GM23338 (cell line): ENCODE data around the gene KRT222. TPM values are rescaled to one million over a fixed set of nuclear protein-coding genes. Genes with fewer than 3 reads are reported as not detected.

Experiments used
- ATAC-seq: fragments of 200-7000 bp; cut with Tn5 transposase; 3 replicates; pipeline ENCODE4 v1.9.1; 2020
- DNase-seq: peaks from one replicate; pipeline ENCODE4 v3.0.0-alpha.2; 2015; ENCODE audit warnings: low spot score
- H2AFZ ChIP-seq: fragments of 200-600 bp; sonication (generic); 2 replicates; pipeline ENCODE4 v1.8.0; 2016; ENCODE audit warnings: antibody characterized with exemption, mild to moderate bottlenecking, moderate library complexity
- H3F3A ChIP-seq: fragments of 200-600 bp; sonication (generic); replicated peaks from 2 replicates; pipeline ENCODE4 v1.8.0; 2017; ENCODE audit warnings: antibody characterized with exemption, mixed run types, low read depth
- H3K27ac ChIP-seq: fragments of 200-600 bp; sonication (generic); 2 replicates; pipeline ENCODE4 v1.6.1; 2016; ENCODE audit warnings: low read depth
- H3K27me3 ChIP-seq: fragments of 200-600 bp; sonication (generic); 2 replicates; pipeline ENCODE4 v1.8.0; 2016; ENCODE audit warnings: mild to moderate bottlenecking, mixed run types, moderate library complexity; ENCODE audit not compliant: insufficient read depth
- H3K36me3 ChIP-seq: fragments of 200-600 bp; sonication (generic); 2 replicates; pipeline ENCODE4 v1.8.0; 2016; ENCODE audit warnings: mild to moderate bottlenecking; ENCODE audit not compliant: insufficient read depth
- H3K4me1 ChIP-seq: fragments of 200-600 bp; sonication (generic); 2 replicates; pipeline ENCODE4 v1.8.0; 2016; ENCODE audit warnings: mild to moderate bottlenecking, moderate library complexity; ENCODE audit not compliant: insufficient read depth
- H3K4me2 ChIP-seq: fragments of 200-600 bp; sonication (generic); 2 replicates; pipeline ENCODE4 v1.7.1; 2017; ENCODE audit warnings: mixed run types
- H3K4me3 ChIP-seq: fragments of 200-600 bp; sonication (generic); 2 replicates; pipeline ENCODE4 v1.6.1; 2016; ENCODE audit warnings: mixed run types
- H3K79me2 ChIP-seq: fragments of 200-600 bp; sonication (generic); replicated peaks from 2 replicates; pipeline ENCODE4 v1.8.0; 2017; ENCODE audit warnings: mild to moderate bottlenecking; ENCODE audit not compliant: insufficient read depth
- H3K9me2 ChIP-seq: fragments of 200-600 bp; sonication (generic); 2 replicates; pipeline ENCODE4 v1.8.0; 2017; ENCODE audit not compliant: insufficient read depth
- H4K20me1 ChIP-seq: fragments of 200-600 bp; sonication (generic); replicated peaks from 2 replicates; pipeline ENCODE4 v1.8.0; 2017; ENCODE audit warnings: mild to moderate bottlenecking; ENCODE audit not compliant: insufficient read depth
- H3K27ac Mint-ChIP-seq: 2 replicates; pipeline ENCODE4 v1.8.0; 2020; ENCODE audit warnings: inconsistent platforms, mild to moderate bottlenecking, moderate library complexity, mixed read lengths
- H3K27me3 Mint-ChIP-seq: 3 replicates; pipeline ENCODE4 v1.8.0; 2022; ENCODE audit warnings: low read depth, mild to moderate bottlenecking, moderate library complexity, mixed read lengths, inconsistent platforms; ENCODE audit not compliant: insufficient read depth, poor library complexity
- H3K36me3 Mint-ChIP-seq: 3 replicates; pipeline ENCODE4 v1.8.0; 2021; ENCODE audit warnings: low read depth, mild to moderate bottlenecking, inconsistent platforms, moderate library complexity, mixed read lengths
- H3K4me1 Mint-ChIP-seq: 3 replicates; pipeline ENCODE4 v1.8.0; 2020; ENCODE audit warnings: mild to moderate bottlenecking, inconsistent platforms, mixed read lengths
- H3K4me3 Mint-ChIP-seq: 3 replicates; pipeline ENCODE4 v1.8.0; 2021; ENCODE audit warnings: moderate library complexity, mild to moderate bottlenecking, inconsistent platforms, mixed read lengths
- H3K9me3 Mint-ChIP-seq: 3 replicates; pipeline ENCODE4 v1.8.0; 2020; ENCODE audit warnings: moderate library complexity, mild to moderate bottlenecking, inconsistent platforms, mixed read lengths
- CREB1 ChIP-seq: fragments of 250-450 bp; sonication (Bioruptor Pico); IDR thresholded peaks from 2 replicates; pipeline ENCODE4 v1.5.0; 2020; ENCODE audit warnings: low read depth, mild to moderate bottlenecking, moderate library complexity
- EZH2phosphoT487 ChIP-seq: fragments of 200-600 bp; sonication (generic); IDR thresholded peaks from one replicate; pipeline ENCODE4 v1.8.1; 2018; ENCODE audit warnings: antibody characterized with exemption; ENCODE audit not compliant: unreplicated experiment
- STAT1 ChIP-seq: IDR thresholded peaks from one replicate; pipeline ENCODE4 v1.6.1; 2016; ENCODE audit warnings: antibody characterized with exemption; ENCODE audit not compliant: unreplicated experiment
- ZNF331 ChIP-seq: fragments of 250-450 bp; sonication (Bioruptor Pico); IDR thresholded peaks from 2 replicates; pipeline ENCODE4 v1.5.0; 2020; ENCODE audit warnings: low read depth, mild to moderate bottlenecking, moderate library complexity
- polyA plus RNA-seq: library from polyadenylated mRNA; unstranded; fragments of >200 nt; fragmentation: Nextera tagmentation; extraction: Ambion mirVana; gene quantifications from 2 replicates; pipeline ENCODE4 v1.2.1, GENCODE V29; 2016
- total RNA-seq: library from RNA; depleted of rRNA; stranded (reverse); fragments of >200 nt; shearing (Covaris generic); gene quantifications from 2 replicates; pipeline ENCODE4 v1.2.3, GENCODE V29; 2014
- TF ChIP-seq, protein P1 (sequence below): IDR thresholded peaks from one replicate; pipeline ENCODE4 v1.6.1; 2018; ENCODE audit warnings: antibody characterized with exemption; ENCODE audit not compliant: unreplicated experiment

The KRT222 gene
- total and polyA plus RNA-seq, 2 experiments from 2014 or later, result not detected

DNA sequence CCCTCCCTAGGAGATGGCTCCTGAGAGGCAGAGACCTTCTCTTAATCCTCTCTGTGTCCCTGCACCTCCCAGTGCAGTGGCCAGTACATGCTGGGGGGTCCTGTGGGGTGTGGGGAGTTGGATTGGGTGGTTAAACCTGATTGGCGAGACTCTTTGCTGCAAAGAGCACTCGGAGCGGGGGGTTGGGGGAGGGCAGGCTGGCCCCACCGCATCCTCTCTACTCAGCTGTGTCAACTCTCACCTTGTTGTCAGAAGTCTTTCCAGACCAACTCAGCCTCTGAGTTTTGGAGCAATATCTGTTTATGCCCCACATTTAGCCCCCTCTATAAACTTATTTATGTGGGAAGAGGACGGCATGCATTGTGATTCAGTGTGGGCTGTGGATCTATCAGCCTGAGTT is 57.3 kb downstream of the KRT222 start (continued):
- TF ChIP-seq, protein P1, sequence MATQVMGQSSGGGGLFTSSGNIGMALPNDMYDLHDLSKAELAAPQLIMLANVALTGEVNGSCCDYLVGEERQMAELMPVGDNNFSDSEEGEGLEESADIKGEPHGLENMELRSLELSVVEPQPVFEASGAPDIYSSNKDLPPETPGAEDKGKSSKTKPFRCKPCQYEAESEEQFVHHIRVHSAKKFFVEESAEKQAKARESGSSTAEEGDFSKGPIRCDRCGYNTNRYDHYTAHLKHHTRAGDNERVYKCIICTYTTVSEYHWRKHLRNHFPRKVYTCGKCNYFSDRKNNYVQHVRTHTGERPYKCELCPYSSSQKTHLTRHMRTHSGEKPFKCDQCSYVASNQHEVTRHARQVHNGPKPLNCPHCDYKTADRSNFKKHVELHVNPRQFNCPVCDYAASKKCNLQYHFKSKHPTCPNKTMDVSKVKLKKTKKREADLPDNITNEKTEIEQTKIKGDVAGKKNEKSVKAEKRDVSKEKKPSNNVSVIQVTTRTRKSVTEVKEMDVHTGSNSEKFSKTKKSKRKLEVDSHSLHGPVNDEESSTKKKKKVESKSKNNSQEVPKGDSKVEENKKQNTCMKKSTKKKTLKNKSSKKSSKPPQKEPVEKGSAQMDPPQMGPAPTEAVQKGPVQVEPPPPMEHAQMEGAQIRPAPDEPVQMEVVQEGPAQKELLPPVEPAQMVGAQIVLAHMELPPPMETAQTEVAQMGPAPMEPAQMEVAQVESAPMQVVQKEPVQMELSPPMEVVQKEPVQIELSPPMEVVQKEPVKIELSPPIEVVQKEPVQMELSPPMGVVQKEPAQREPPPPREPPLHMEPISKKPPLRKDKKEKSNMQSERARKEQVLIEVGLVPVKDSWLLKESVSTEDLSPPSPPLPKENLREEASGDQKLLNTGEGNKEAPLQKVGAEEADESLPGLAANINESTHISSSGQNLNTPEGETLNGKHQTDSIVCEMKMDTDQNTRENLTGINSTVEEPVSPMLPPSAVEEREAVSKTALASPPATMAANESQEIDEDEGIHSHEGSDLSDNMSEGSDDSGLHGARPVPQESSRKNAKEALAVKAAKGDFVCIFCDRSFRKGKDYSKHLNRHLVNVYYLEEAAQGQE, result no peak
- no peak for TF ChIP-seq STAT1

DNA sequence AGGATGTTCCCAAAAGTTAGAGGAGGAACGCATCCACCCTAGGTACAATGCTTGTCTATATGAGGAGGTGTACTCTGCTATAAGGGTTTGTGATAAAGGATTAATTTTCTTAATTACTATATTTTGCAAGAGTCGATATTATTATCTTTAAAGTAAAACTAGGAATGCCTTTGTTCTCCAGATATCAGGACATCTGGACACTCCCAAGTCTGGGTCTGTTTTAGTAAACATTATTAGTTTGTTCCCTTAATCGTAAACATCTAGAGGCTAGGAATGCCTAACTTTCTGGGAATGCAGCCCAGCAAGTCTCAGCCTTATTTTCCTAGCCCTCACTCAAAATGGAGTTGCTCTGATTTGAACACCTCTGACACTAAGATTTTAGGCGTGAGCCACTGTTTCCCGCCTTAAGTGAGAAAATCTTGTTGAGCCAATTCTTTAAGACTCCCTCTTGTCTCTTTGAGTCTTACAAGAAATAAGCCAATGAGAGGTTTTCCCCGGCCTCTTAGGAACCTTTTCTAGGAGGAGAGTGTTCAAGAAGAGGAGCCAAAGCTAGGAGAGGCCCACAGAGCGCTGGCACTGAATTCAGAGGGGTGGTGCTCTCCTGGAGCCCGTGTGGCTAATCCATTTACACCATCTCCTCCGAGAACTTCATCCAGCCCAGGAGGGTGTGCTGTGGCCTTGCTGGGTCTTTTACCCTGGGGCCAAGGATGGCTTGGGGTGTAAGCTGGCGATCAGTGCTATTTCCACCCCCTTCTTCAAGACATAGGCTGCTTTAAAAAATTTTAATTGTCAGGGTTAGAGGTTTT is 58.2 kb downstream of the KRT222 start:
- ATAC-seq (peak; percentile 71), DNase-seq (no peak)
- Mint-ChIP-seq H3K27me3 (no peaks in the 10 kb centered on the region), H3K36me3 (no peaks in the 10 kb centered on the region), H3K4me1 (peaks cover 17% of the 10 kb centered on the region), H3K27ac (no peak overlapping the region), H3K9me3 (no peaks in the 10 kb centered on the region; the same call in 2 of the 3 replicates), H3K4me3 (no peak overlapping the region)
- Histone ChIP-seq H3K27me3 (no peaks in the 10 kb centered on the region), H4K20me1 (no peaks in the 10 kb centered on the region), H2AFZ (peak overlapping the region; percentile 57; the same call in 1 of the 2 replicates), H3K4me2 (no peak overlapping the region), H3F3A (no peaks in the 10 kb centered on the region), H3K36me3 (no peaks in the 10 kb centered on the region), H3K4me3 (no peak overlapping the region), H3K4me1 (peaks cover 7% of the 10 kb centered on the region), H3K27ac (no peak overlapping the region), H3K9me2 (no peaks in the 10 kb centered on the region), H3K79me2 (no peaks in the 10 kb centered on the region)
- TF ChIP-seq CREB1 (CRISPR knock-in tag) (no peak), EZH2phosphoT487 (no peak)

DNA sequence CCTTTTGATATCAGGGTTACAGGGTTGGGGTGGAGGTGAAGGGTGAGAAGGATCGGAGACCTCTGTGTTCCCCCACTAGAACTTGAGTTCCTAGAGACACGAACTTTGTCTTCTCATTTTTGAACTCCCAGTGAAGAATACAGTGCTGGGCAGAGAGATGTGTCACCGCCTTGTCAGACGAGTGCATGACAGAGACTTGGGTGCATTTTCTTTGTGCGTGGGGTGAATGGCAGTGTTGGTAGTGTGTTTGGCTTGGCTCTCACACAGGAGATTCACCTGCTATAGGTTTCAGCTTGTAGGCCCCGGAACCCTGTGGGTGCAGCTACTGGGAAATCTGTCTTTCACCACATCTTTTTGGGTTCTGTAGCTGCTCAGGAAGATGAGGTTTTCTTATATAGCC is 59.7 kb downstream of the KRT222 start:
- H3K4me2 ChIP-seq, result no peak overlapping the region
- no peak overlapping the region for H2AFZ ChIP-seq
- H3K4me1 ChIP-seq, result peaks cover 7% of the 10 kb centered on the region
- Mint-ChIP-seq H3K4me3 (no peak overlapping the region), H3K36me3 (no peaks in the 10 kb centered on the region), H3K4me1 (peaks cover 17% of the 10 kb centered on the region), H3K9me3 (no peaks in the 10 kb centered on the region; the same call in 2 of the 3 replicates), H3K27me3 (no peaks in the 10 kb centered on the region), H3K27ac (no peak overlapping the region)
- no peaks in the 10 kb centered on the region for H3F3A ChIP-seq
- no peaks in the 10 kb centered on the region for H3K79me2 ChIP-seq
- H3K4me3 ChIP-seq, result no peak overlapping the region
- DNase-seq (no peak), ATAC-seq (no peak)
- no peaks in the 10 kb centered on the region for H3K9me2 ChIP-seq
- H4K20me1 ChIP-seq, result no peaks in the 10 kb centered on the region
- no peak overlapping the region for H3K27ac ChIP-seq
- no peaks in the 10 kb centered on the region for H3K36me3 ChIP-seq
- no peaks in the 10 kb centered on the region for H3K27me3 ChIP-seq
- no peak for TF ChIP-seq ZNF331 (CRISPR knock-in tag)
- TF ChIP-seq, protein P1, result no peak
